ENCODE data around the gene TRIM8. TPM values are rescaled to one million over a fixed set of nuclear protein-coding genes. Genes with fewer than 3 reads are reported as not detected.
A peak's percentile ranks its signal among the peaks of the same experiment; 100 is the strongest.

Gene TRIM8
- total RNA-seq, 1 experiment from 2014 or later, result 37.0 TPM

- DNase-seq, result peak; percentile 98
- H3K4ac ChIP-seq (ENCODE audit: low read depth, low read length), result no peak overlapping the region
- H4K20me1 ChIP-seq (ENCODE audit: control insufficient read depth, insufficient read depth, insufficient read length), result peaks cover 3% of the 10 kb centered on the region
- H2BK12ac ChIP-seq (ENCODE audit: insufficient read length, low read depth, low read length), result no peak overlapping the region
- H3K23me2 ChIP-seq (ENCODE audit: insufficient read length, low read depth, low read length, poor library complexity, severe bottlenecking), result peaks cover 28% of the 10 kb centered on the region
- H3K23ac ChIP-seq (ENCODE audit: insufficient read length, low read depth, low read length), result no peak overlapping the region
- no peak overlapping the region for H4K8ac ChIP-seq (replicated peaks; ENCODE audit: insufficient read length, low read depth, low read length)
- H3K4me2 ChIP-seq (ENCODE audit: insufficient read depth, insufficient read length, low read length), result peak overlapping the region; percentile 81
- no peak overlapping the region for H2BK120ac ChIP-seq (ENCODE audit: low read depth, low read length, poor library complexity, severe bottlenecking)
- H3K79me1 ChIP-seq (ENCODE audit: insufficient read depth, low read depth, low read length, poor library complexity, severe bottlenecking), result no peaks in the 10 kb centered on the region
- no peak overlapping the region for H3T11ph ChIP-seq (ENCODE audit: low read length)
- no peak overlapping the region for H2BK20ac ChIP-seq (ENCODE audit: low read depth, low read length, poor library complexity, severe bottlenecking)
- H3K9ac ChIP-seq (ENCODE audit: extremely low read depth, insufficient read length, low read length), result peak overlapping the region; percentile 67
- H4K91ac ChIP-seq (ENCODE audit: insufficient read length, low read depth, low read length), result no peak overlapping the region
- no peak overlapping the region for H3K27ac ChIP-seq (ENCODE audit: insufficient read length, low read depth, low read length)
- H2BK5ac ChIP-seq (ENCODE audit: insufficient read length, low read length), result no peak overlapping the region
- no peak for TF ChIP-seq CTCF (conservative IDR thresholded peaks at IDR 0.05)
- Mint-ChIP-seq H3K4me1 (peaks cover 21 to 22% of the 10 kb centered on the region in 2 experiments), H3K27me3 (ENCODE audit: low read depth) (peaks cover 4% of the 10 kb centered on the region; the same call in 1 of the 2 replicates), H3K4me3 (peak overlapping the region; percentile 73 to 87), H3K27ac (peak overlapping the region; percentile 91 to 97 (median 95); a peak in 6 of 7 replicates), H3K36me3 (ENCODE audit: insufficient read depth in 1 of 3, low read depth in 3 of 3) (peaks cover 0 to 4% (median 0%) of the 10 kb centered on the region in 3 experiments; a peak in 1 of 7 replicates), H3K9me3 (no peaks in the 10 kb centered on the region; a peak in 1 of 5 replicates)
- no peak overlapping the region for H2AK5ac ChIP-seq (ENCODE audit: insufficient read length, low read length)
- no peak overlapping the region for H2AFZ ChIP-seq (ENCODE audit: low read length)
- H3K56ac ChIP-seq (ENCODE audit: insufficient read length, low read depth, low read length), result no peak overlapping the region
- no peaks in the 10 kb centered on the region for H3K4me1 ChIP-seq (ENCODE audit: insufficient read depth, low read length)
- H3K18ac ChIP-seq (ENCODE audit: insufficient read length, low read depth, low read length), result peak overlapping the region; percentile 91
- H3K14ac ChIP-seq (ENCODE audit: insufficient read depth, low read length), result peak overlapping the region; percentile 66; the same call in 1 of the 2 replicates
- no CpG with 5 or more reads among the region's 77 CpGs for WGBS (ENCODE audit: extremely low coverage, insufficient read length, low lambda C conversion rate)
- no peaks in the 10 kb centered on the region for H3K27me3 ChIP-seq (ENCODE audit: insufficient read depth, low read length)
- no peaks in the 10 kb centered on the region for H3K9me3 ChIP-seq (ENCODE audit: control insufficient read depth, low read depth, low read length)
- H4K5ac ChIP-seq (ENCODE audit: insufficient read length, low read depth, low read length), result no peak overlapping the region
- H3K79me2 ChIP-seq (ENCODE audit: insufficient read depth, low read length), result peaks cover 5% of the 10 kb centered on the region; the same call in 1 of the 2 replicates
- no peak overlapping the region for H2BK15ac ChIP-seq (ENCODE audit: low read depth, low read length)
Measured at GRCh38 chr10:102641880-102642735, 2.2 kb upstream of the TRIM8 start.

Data from H9 (cell line).